Kidney (tissue), 14 donors: Measurements from ENCODE around the gene STAMBPL1. TPM values are rescaled to one million over a fixed set of nuclear protein-coding genes. Genes with fewer than 3 reads are reported as not detected.

Source experiments
- DNase-seq, 5 donors: peaks; one replicate each; pipeline ENCODE4 v3.0.0-alpha.2; 2013 to 2020
- FAIRE-seq: peaks from 2 replicates; lab custom pipeline; 2012; peaks lifted over from hg19 to GRCh38; lab: Jason Lieb, UNC
- H3K27ac ChIP-seq, 2 donors: one replicate each; pipeline ENCODE4 v1.7.0; 2013; ENCODE audit warnings: low read depth in 2 of 2, low read length in 2 of 2, inconsistent platforms in 1 of 2
- H3K27me3 ChIP-seq: one replicate; pipeline ENCODE4 v1.7.1; 2013; ENCODE audit warnings: low read length, inconsistent platforms; ENCODE audit not compliant: control insufficient read depth, insufficient read depth
- H3K36me3 ChIP-seq, 3 donors: one replicate each; pipeline versions ENCODE4 v1.7.0 to v1.7.1; 2013; ENCODE audit warnings: low read length in 3 of 3, control low read depth in 1 of 3, inconsistent platforms in 1 of 3; ENCODE audit not compliant: insufficient read depth in 3 of 3, control insufficient read depth in 2 of 3
- H3K4me1 ChIP-seq, 3 donors: one replicate each; pipeline versions ENCODE4 v1.7.0 to v1.7.1; 2013; ENCODE audit warnings: low read length in 3 of 3, inconsistent platforms in 1 of 3, low read depth in 1 of 3; ENCODE audit not compliant: control insufficient read depth in 2 of 3, insufficient read depth in 2 of 3
- H3K4me3 ChIP-seq, 3 donors: one replicate each; pipeline versions ENCODE4 v1.7.0 to v1.8.1; 2013; ENCODE audit warnings: low read length in 3 of 3, control low read depth in 1 of 3, inconsistent platforms in 1 of 3
- H3K9ac ChIP-seq, 3 donors: one replicate each; pipeline versions ENCODE4 v1.7.0 to v1.7.1; 2013; ENCODE audit warnings: low read length in 3 of 3, control low read depth in 1 of 3, inconsistent platforms in 1 of 3
- H3K9me3 ChIP-seq, 3 donors: one replicate each; pipeline versions ENCODE4 v1.7.0 to v1.7.1; 2013; ENCODE audit warnings: low read length in 3 of 3, control low read depth in 1 of 3, inconsistent platforms in 1 of 3; ENCODE audit not compliant: control insufficient read depth in 2 of 3, insufficient read depth in 1 of 3
- intact Hi-C: fragments of 100-400 bp; cut with DNase I; formaldehyde crosslinking; loops from one replicate; pipeline ENCODE4 v1.11.1; 2022
- polyA plus RNA-seq: library from polyadenylated mRNA; stranded (reverse); fragments of 350-450 nt; fragmentation: Illumina TruSeq; extraction: RNeasy Lipid Tissue Mini Kit (QIAGEN cat#74804); gene quantifications from one replicate; pipeline ENCODE4 v1.2.3, GENCODE V29; 2014; ENCODE audit warnings: low read depth, low replicate concordance; ENCODE audit not compliant: insufficient read depth
- total RNA-seq: library from RNA; stranded (reverse); fragmentation: NEBNext Ultra II Directional; extraction: Animal tissue kit (Norgen Biotek cat#: 25700); gene quantifications from one replicate; pipeline ENCODE4 v1.2.1, GENCODE V29; 2021
- TF ChIP-seq, protein P1 (sequence below): IDR thresholded peaks from 3 replicates; pipeline ENCODE4 v1.5.1; 2012; ENCODE audit warnings: mild to moderate bottlenecking, moderate library complexity, borderline replicate concordance; ENCODE audit not compliant: insufficient read depth; ENCODE audit errors: extremely low read depth
- donor health status: control.
- donor health status: control.
- donor health status: control.
- donor health status: control.
- donor health status: control.
- donor health status: DM: yes; HTN: yes; CAD: no.
- donor health status: Normal renal cell carcinoma (clear cell type).

STAMBPL1 gene
- total and polyA plus RNA-seq, 2 donors from 2014 or later = 3.0 to 6.9 TPM

DNA sequence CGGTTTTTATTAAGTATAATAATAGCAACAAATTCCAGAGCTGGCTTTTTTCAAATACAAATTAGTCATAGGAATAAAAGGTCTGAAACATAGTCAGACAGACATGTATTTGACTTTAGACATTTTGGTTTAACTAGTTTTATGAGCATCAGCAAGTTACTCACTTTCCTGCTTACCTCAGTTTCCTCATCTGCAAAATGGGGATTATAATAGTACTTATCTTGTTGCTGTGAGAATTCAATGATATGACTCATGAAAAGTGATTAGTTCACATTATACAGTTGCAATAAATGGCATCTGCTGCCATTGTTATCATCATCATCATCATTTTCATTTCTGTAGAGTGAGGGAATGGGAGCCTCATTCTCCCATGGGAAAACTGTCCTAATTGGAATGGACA is 39.0 kb downstream of the STAMBPL1 start:
- Histone ChIP-seq H3K9me3 (no peaks in the 10 kb centered on the region), H3K27ac (no peak overlapping the region), H3K4me3 (no peak overlapping the region), H3K4me1 (no peaks in the 10 kb centered on the region), H3K27me3 (no peaks in the 10 kb centered on the region), H3K36me3 (no peaks in the 10 kb centered on the region), H3K9ac (no peak overlapping the region)
- no peak for FAIRE-seq
- TF ChIP-seq, protein P1, sequence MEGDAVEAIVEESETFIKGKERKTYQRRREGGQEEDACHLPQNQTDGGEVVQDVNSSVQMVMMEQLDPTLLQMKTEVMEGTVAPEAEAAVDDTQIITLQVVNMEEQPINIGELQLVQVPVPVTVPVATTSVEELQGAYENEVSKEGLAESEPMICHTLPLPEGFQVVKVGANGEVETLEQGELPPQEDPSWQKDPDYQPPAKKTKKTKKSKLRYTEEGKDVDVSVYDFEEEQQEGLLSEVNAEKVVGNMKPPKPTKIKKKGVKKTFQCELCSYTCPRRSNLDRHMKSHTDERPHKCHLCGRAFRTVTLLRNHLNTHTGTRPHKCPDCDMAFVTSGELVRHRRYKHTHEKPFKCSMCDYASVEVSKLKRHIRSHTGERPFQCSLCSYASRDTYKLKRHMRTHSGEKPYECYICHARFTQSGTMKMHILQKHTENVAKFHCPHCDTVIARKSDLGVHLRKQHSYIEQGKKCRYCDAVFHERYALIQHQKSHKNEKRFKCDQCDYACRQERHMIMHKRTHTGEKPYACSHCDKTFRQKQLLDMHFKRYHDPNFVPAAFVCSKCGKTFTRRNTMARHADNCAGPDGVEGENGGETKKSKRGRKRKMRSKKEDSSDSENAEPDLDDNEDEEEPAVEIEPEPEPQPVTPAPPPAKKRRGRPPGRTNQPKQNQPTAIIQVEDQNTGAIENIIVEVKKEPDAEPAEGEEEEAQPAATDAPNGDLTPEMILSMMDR = no peak
- intact Hi-C loops = no loop called here
- DNase-seq = no peak

DNA sequence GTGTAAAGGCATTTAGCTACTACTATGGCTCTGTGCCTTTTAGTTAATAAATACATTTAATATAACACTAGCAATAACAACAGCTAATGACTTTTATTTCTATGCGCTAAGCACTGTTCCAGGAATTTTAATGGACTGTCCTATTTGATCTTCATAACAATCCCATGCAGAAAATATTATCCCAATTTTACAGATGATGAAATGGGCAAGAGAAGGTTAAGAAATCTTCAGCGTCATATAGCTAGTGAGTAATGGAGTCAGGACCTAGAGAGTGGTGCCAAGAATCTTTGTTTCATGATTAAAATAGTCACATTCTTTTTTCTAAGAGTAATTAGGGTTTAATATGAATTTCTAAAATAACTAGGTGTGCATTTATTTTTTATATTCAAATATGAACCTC is 40.2 kb downstream of the STAMBPL1 start:
- no peaks in the 10 kb centered on the region for H3K9me3 ChIP-seq
- FAIRE-seq = no peak
- DNase-seq = no peak
- H3K27me3 ChIP-seq = no peaks in the 10 kb centered on the region
- no peak overlapping the region for H3K27ac ChIP-seq
- H3K4me1 ChIP-seq = no peaks in the 10 kb centered on the region
- H3K4me3 ChIP-seq = no peak overlapping the region
- H3K36me3 ChIP-seq = no peaks in the 10 kb centered on the region
- no peak overlapping the region for H3K9ac ChIP-seq
- intact Hi-C loops = no loop called here
- TF ChIP-seq, protein P1 = no peak

DNA sequence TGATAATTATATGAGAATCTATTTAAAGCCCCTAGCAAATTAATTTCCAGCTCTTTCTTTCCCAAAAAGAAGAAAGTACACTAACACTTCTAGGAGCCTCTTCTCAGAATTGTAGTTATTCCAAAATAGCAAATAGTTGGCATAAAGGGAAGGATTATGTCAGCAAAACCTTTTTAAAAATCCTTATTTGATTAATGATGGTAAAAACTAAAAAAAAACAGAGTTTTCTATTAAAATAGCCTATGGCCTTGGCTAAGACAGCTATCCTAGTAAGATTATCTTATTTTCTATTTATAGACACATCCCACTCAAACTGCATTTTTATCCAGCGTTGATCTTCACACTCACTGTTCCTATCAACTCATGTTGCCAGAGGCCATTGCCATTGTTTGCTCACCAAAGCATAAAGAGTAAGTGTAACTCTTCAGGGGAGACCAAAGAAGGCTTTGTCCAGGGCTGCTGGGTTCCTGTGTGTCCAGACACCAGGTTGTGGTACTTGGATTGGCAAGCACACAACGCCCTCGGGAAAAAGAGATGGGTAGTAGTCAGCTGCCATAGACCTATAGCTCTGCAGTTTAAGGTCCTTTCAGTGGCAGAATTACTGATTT is 41.0 kb downstream of the STAMBPL1 start:
- H3K4me1 ChIP-seq = no peaks in the 10 kb centered on the region

More for the DNA sequence above, 41.0 kb downstream of the STAMBPL1 start:
- H3K36me3 ChIP-seq = no peaks in the 10 kb centered on the region
- DNase-seq = no peak
- no peaks in the 10 kb centered on the region for H3K27me3 ChIP-seq
- FAIRE-seq = no peak
- intact Hi-C loops = no loop called here
- H3K27ac ChIP-seq = no peak overlapping the region
- TF ChIP-seq, protein P1 = no peak
- no peak overlapping the region for H3K9ac ChIP-seq
- H3K9me3 ChIP-seq = no peaks in the 10 kb centered on the region
- H3K4me3 ChIP-seq = no peak overlapping the region
